Fibroblast of upper back skin (primary cell): ENCODE data around the gene NCAM2.
A peak's percentile ranks its signal among the peaks of the same experiment; 100 is the strongest.
"Not testable (repeated sequence)": the region's sequence is repeated elsewhere in the genome, so short reads cannot be mapped to it uniquely, and the experiment has no call there.

Source experiments
- DNase-seq: peaks from one replicate; pipeline ENCODE4 v3.0.0-alpha.2; 2013

Gene NCAM2

GRCh38 chr21:21345296-21345695 is 347.1 kb downstream of the NCAM2 start:
- DNase-seq, result no peak

GRCh38 chr21:21345872-21346271 is 347.7 kb downstream of the NCAM2 start:
- no peak for DNase-seq

- DNase-seq, result peak; percentile 6
Measured at GRCh38 chr21:21366277-21366676, 368.1 kb downstream of the NCAM2 start.

- DNase-seq, result no peak
Measured at GRCh38 chr21:21367583-21367982, 369.4 kb downstream of the NCAM2 start.

GRCh38 chr21:21373969-21374368 is 375.8 kb downstream of the NCAM2 start:
- DNase-seq, result peak; percentile 34

GRCh38 chr21:21383126-21383525 is 384.9 kb downstream of the NCAM2 start:
- peak; percentile 51 for DNase-seq

GRCh38 chr21:21384977-21385376 is 386.8 kb downstream of the NCAM2 start:
- no peak for DNase-seq

- DNase-seq, result no peak
Measured at GRCh38 chr21:21385404-21385803, 387.2 kb downstream of the NCAM2 start.

- DNase-seq, result no peak
Measured at GRCh38 chr21:21387916-21388315, 389.7 kb downstream of the NCAM2 start.

GRCh38 chr21:21394064-21394463 is 395.9 kb downstream of the NCAM2 start:
- no peak for DNase-seq

GRCh38 chr21:21396424-21396823 is 398.2 kb downstream of the NCAM2 start:
- no peak for DNase-seq

GRCh38 chr21:21397464-21397863 is 399.3 kb downstream of the NCAM2 start:
- no peak for DNase-seq

GRCh38 chr21:21401444-21401843 is 403.2 kb downstream of the NCAM2 start:
- no peak for DNase-seq

- DNase-seq, result not testable (repeated sequence)
Measured at GRCh38 chr21:21402187-21402586, 404.0 kb downstream of the NCAM2 start.

- DNase-seq, result not testable (repeated sequence)
Measured at GRCh38 chr21:21404261-21404660, 406.1 kb downstream of the NCAM2 start.

GRCh38 chr21:21406921-21407320 is 408.7 kb downstream of the NCAM2 start:
- peak; percentile 6 for DNase-seq

GRCh38 chr21:21412096-21412495 is 413.9 kb downstream of the NCAM2 start:
- no peak for DNase-seq

- DNase-seq, result no peak
Measured at GRCh38 chr21:21415741-21416140, 417.5 kb downstream of the NCAM2 start.

- no peak for DNase-seq
Measured at GRCh38 chr21:21434944-21435343, 436.7 kb downstream of the NCAM2 start.

GRCh38 chr21:21436012-21436534 is 437.9 kb downstream of the NCAM2 start:
- DNase-seq, result peak; percentile 59

GRCh38 chr21:21439761-21440160 is 441.6 kb downstream of the NCAM2 start:
- no peak for DNase-seq

- DNase-seq, result no peak
Measured at GRCh38 chr21:21457077-21457476, 458.9 kb downstream of the NCAM2 start.

- DNase-seq, result no peak
Measured at GRCh38 chr21:21458124-21458631, 460.0 kb downstream of the NCAM2 start.

- no peak for DNase-seq
Measured at GRCh38 chr21:21460979-21461378, 462.8 kb downstream of the NCAM2 start.

- no peak for DNase-seq
Measured at GRCh38 chr21:21463456-21463855, 465.2 kb downstream of the NCAM2 start.
